Natural killer cell (primary cell): ENCODE measurements around the gene LGI4. TPM values are rescaled to one million over a fixed set of nuclear protein-coding genes. Genes with fewer than 3 reads are reported as not detected.

Experiments used
- ATAC-seq, 3 donors: fragments of 150-1000 bp in 2 of 3; fragments of 200-7000 bp in 1 of 3; cut with Tn5 transposase; 1 replicate in 1 of 3; 2 replicates in 2 of 3; pipeline ENCODE4 v1.10.0; 2021; ENCODE audit warnings: mild to moderate bottlenecking in 2 of 3, moderate library complexity in 2 of 3
- DNase-seq, 2 donors: peaks; one replicate each; pipeline versions ENCODE4 v3.0.0 to v3.0.0-alpha.2; 2013 to 2021; ENCODE audit warnings: mixed read lengths in 1 of 2
- H3K27ac ChIP-seq: one replicate; pipeline ENCODE4 v1.5.1; 2013; ENCODE audit warnings: mild to moderate bottlenecking, low read length
- H3K27me3 ChIP-seq: one replicate; pipeline ENCODE4 v1.6.1; 2013; ENCODE audit warnings: low read length; ENCODE audit not compliant: control insufficient read depth, insufficient read depth
- H3K36me3 ChIP-seq: one replicate; pipeline ENCODE4 v1.6.1; 2013; ENCODE audit warnings: low read length; ENCODE audit not compliant: control insufficient read depth, insufficient read depth
- H3K4me1 ChIP-seq: one replicate; pipeline ENCODE4 v1.6.1; 2013; ENCODE audit warnings: low read length; ENCODE audit not compliant: control insufficient read depth, insufficient read depth
- H3K4me3 ChIP-seq: one replicate; pipeline ENCODE4 v1.5.1; 2013; ENCODE audit warnings: low read length
- H3K9me3 ChIP-seq: one replicate; pipeline ENCODE4 v1.6.1; 2013; ENCODE audit warnings: low read length; ENCODE audit not compliant: control insufficient read depth, insufficient read depth
- H3K27ac Mint-ChIP-seq, 2 donors: one replicate each; pipeline ENCODE4 v1.8.0; 2022; ENCODE audit warnings: mild to moderate bottlenecking in 2 of 2, mixed read lengths in 2 of 2, moderate library complexity in 1 of 2
- H3K27me3 Mint-ChIP-seq, 2 donors: one replicate each; pipeline ENCODE4 v1.8.0; 2022; ENCODE audit warnings: low read depth in 2 of 2, mixed read lengths in 2 of 2
- H3K36me3 Mint-ChIP-seq: one replicate; pipeline ENCODE4 v1.8.0; 2022; ENCODE audit warnings: mixed read lengths
- H3K4me1 Mint-ChIP-seq, 2 donors: one replicate each; pipeline ENCODE4 v1.8.0; 2022; ENCODE audit warnings: mixed read lengths in 2 of 2
- H3K4me3 Mint-ChIP-seq: one replicate; pipeline ENCODE4 v1.8.0; 2022; ENCODE audit warnings: mild to moderate bottlenecking, moderate library complexity, mixed read lengths
- H3K9me3 Mint-ChIP-seq, 2 donors: one replicate each; pipeline ENCODE4 v1.8.0; 2022; ENCODE audit warnings: mixed read lengths in 2 of 2
- CTCF ChIP-seq: fragments of 200-600 bp; IDR thresholded peaks from one replicate; pipeline ENCODE4 v1.8.0; 2022; ENCODE audit warnings: antibody characterized with exemption
- WGBS: methylation state at CpG from one replicate; pipeline ENCODE4 v1.1.7; 2013; ENCODE audit warnings: missing lambda C conversion rate; ENCODE audit not compliant: insufficient coverage; 5-methylcytosine and 5-hydroxymethylcytosine counted together
- intact Hi-C: fragments of 100-400 bp; cut with micrococcal nuclease; formaldehyde crosslinking; loops from one replicate; pipeline ENCODE4 v1.14.2; 2022
- total RNA-seq, 4 donors: library from RNA; stranded (reverse); fragments of 120-200 nt in 1 of 4; gene quantifications; one replicate each; pipeline versions ENCODE4 v1.2.3 to v1.2.4, GENCODE V29; 2013 to 2022

The LGI4 gene
- total RNA-seq, 3 donors from 2014 or later (not counting 1 experiment from before 2014, with no cell fraction given) = 0.49 to 0.72 TPM; not detected in 1

- H3K9me3 ChIP-seq = no peaks in the 10 kb centered on the region
- DNase-seq = peak; percentile 75 to 92
Measured at GRCh38 chr19:35124098-35125060, 10.5 kb downstream of the LGI4 start.

DNA sequence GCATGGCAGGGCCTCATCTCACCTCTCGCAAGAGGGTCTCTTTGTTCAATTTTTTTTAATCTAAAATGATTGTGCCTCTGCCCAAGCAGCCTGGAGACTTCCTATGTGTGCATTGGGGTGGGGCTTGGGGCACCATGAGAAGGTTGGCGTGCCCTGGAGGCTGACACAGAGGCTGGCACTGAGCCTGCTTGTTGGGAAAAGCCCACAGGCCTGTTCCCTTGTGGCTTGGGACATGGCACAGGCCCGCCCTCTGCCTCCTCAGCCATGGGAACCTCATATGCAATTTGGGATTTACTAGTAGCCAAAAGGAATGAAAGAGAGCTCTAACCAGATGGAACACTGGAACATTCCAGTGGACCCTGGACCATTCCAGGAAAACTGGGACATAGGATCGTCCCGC is 11.3 kb downstream of the LGI4 start:
- no peak overlapping the region for H3K4me3 ChIP-seq
- H3K9me3 ChIP-seq = no peaks in the 10 kb centered on the region
- Mint-ChIP-seq H3K9me3 (no peaks in the 10 kb centered on the region), H3K27me3 (peaks cover 0 to 5% of the 10 kb centered on the region in 2 donors), H3K27ac (no peak overlapping the region), H3K4me1 (peaks cover 14 to 19% of the 10 kb centered on the region in 2 donors), H3K36me3 (no peaks in the 10 kb centered on the region), H3K4me3 (peak overlapping the region; percentile 88)
- H3K36me3 ChIP-seq = no peaks in the 10 kb centered on the region
- peaks cover 11% of the 10 kb centered on the region for H3K4me1 ChIP-seq
- no peaks in the 10 kb centered on the region for H3K27me3 ChIP-seq
- WGBS = 94% methylated on average over 5 of the region's 5 CpGs
- ATAC-seq (no peak), DNase-seq (no peak)
- H3K27ac ChIP-seq = no peak overlapping the region
- no peak for TF ChIP-seq CTCF
- intact Hi-C loops = no loop called here

More at GRCh38 chr19:35124098-35125060, 10.5 kb downstream of the LGI4 start:
- H3K36me3 Mint-ChIP-seq = no peaks in the 10 kb centered on the region
- Histone ChIP-seq H3K27ac (peak overlapping the region; percentile 34), H3K27me3 (no peaks in the 10 kb centered on the region), H3K4me3 (peak overlapping the region; percentile 44), H3K4me1 (peaks cover 11% of the 10 kb centered on the region), H3K36me3 (no peaks in the 10 kb centered on the region)
- peak; percentile 70 to 98 (median 97) for ATAC-seq
- intact Hi-C loops = no loop called here
- H3K4me1 Mint-ChIP-seq = peaks cover 14 to 19% of the 10 kb centered on the region in 2 donors
- H3K9me3 Mint-ChIP-seq = no peaks in the 10 kb centered on the region
- H3K27ac Mint-ChIP-seq = peak overlapping the region; percentile 67 to 90
- WGBS = 20% methylated on average over 42 of the region's 42 CpGs
- peaks cover 0 to 5% of the 10 kb centered on the region in 2 donors for H3K27me3 Mint-ChIP-seq
- peak overlapping the region; percentile 88 for H3K4me3 Mint-ChIP-seq
- no peak for TF ChIP-seq CTCF

DNA sequence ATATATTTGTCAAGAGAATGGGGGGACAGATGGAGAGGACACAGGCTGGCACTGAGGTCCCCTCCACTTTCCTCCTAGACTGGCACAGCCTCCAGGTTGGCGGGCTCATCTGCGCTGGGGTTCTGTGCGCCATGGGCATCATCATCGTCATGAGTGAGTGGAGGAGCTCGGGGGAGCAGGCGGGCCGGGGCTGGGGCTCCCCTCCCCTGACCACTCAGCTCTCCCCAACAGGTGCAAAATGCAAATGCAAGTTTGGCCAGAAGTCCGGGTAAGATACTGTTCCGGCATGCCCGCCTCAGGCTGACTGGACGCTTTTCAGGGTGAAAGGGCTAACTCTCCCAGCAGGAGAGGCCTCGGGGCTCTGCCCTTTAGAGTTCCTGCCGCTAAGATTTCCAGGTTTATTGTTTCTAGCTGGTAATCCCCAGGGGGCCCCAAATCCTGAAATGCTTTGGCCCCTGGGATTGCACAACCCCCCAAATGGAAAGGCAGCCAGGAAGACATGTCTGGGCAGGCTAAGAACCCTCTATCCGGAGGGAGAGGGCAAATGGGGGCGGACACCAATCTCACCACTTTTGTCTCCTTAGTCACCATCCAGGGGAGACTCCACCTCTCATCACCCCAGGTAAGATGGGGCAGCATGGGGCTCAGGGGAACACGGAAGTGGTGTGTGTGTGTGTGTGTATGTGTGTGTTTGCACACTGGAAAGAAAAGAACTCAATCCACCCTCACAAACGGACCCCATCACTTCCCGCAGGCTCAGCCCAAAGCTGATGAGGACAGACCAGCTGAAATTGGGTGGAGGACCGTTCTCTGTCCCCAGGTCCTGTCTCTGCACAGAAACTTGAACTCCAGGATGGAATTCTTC is 11.9 kb downstream of the LGI4 start:
- no peak for TF ChIP-seq CTCF
- no peak overlapping the region for H3K4me3 ChIP-seq
- Mint-ChIP-seq H3K4me3 (no peak overlapping the region), H3K4me1 (peaks cover 14 to 19% of the 10 kb centered on the region in 2 donors), H3K9me3 (no peaks in the 10 kb centered on the region), H3K27ac (no peak overlapping the region), H3K36me3 (no peaks in the 10 kb centered on the region), H3K27me3 (peaks cover 0 to 5% of the 10 kb centered on the region in 2 donors)
- H3K36me3 ChIP-seq = no peaks in the 10 kb centered on the region
- 93% methylated on average over 18 of the region's 19 CpGs for WGBS
- no peak for ATAC-seq
- intact Hi-C loops = no loop called here
- no peak for DNase-seq
- H3K4me1 ChIP-seq = peaks cover 11% of the 10 kb centered on the region
- no peaks in the 10 kb centered on the region for H3K27me3 ChIP-seq
- no peaks in the 10 kb centered on the region for H3K9me3 ChIP-seq
- H3K27ac ChIP-seq = no peak overlapping the region
